ENCODE measurements around the gene TESK2.
"Not testable (repeated sequence)": the region's sequence is repeated elsewhere in the genome, so short reads cannot be mapped to it uniquely, and the experiment has no call there.

TESK2 gene

GRCh38 chr1:45510036-45510971, 19.3 kb upstream of the TESK2 start:
- no peak for DNase-seq

DNA sequence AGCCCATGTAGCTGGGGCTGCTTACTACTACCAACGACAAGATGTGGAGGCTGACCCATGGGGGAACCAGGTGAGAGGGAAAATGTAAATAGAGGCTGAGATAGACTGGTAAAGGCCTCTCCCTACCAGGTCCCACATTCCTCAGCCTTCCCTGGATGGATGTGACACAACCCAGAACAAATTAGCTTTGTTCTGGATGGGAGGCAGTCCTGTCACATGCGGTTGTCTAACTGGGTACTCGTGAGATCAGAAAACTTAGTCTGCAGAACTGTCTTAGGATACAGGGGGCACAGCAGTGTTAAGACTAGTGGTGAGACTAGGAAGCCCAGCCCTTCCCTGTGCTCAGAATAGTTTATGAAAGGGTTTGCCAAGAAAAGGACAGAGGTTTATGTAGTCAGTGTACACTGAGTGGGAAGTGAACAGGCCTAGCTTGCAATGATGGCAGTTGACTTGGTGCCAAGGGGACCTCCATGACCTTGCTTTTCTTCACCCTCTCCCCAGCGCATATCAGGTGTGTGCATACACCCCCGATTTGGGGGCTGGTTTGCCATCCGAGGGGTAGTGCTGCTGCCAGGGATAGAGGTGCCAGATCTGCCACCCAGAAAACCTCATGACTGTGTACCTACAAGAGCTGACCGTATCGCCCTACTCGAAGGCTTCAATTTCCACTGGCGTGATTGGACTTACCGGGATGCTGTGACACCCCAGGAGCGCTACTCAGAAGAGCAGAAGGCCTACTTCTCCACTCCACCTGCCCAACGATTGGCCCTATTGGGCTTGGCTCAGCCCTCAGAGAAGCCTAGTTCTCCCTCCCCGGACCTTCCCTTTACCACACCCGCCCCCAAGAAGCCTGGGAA, 17.6 kb upstream of the TESK2 start:
- no peak for DNase-seq

DNA sequence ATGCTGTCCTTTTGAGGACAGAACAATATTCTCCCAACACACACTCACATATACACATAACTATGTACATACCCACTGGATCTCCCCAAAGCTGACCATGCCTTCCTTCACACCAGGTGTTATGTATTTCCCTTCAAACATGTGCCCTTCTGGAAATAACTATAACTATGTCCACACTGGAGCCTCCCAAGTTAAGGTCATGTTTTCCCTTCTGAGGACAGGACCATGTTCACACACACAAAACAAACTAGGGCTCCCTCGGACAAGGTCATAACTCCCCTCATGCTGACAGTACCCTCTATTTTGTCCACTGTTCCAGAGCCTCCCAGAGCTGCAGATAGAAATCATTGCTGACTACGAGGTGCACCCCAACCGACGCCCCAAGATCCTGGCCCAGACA, 16.9 kb upstream of the TESK2 start:
- DNase-seq, result no peak

GRCh38 chr1:45507195-45507594, 16.2 kb upstream of the TESK2 start:
- DNase-seq, result no peak

GRCh38 chr1:45503462-45504360, 12.7 kb upstream of the TESK2 start:
- no peak for DNase-seq

DNA sequence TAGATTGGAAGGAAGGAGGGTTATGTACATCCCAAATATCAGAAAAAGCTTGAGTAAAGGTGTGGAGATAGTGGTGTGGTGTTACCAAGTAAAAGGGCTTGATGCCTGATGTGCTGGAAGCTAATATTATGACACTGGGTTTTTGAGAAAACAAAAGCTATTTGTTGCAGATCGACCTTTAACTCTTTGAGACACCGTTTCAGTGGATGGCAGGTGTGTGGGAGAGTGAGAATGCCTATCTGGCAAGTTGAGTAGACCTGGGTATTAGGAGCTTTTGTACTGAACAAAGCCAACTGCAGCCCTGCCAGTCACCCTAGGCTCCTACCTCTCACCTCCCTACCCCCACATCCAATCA, 10.5 kb upstream of the TESK2 start:
- DNase-seq, result no peak

DNA sequence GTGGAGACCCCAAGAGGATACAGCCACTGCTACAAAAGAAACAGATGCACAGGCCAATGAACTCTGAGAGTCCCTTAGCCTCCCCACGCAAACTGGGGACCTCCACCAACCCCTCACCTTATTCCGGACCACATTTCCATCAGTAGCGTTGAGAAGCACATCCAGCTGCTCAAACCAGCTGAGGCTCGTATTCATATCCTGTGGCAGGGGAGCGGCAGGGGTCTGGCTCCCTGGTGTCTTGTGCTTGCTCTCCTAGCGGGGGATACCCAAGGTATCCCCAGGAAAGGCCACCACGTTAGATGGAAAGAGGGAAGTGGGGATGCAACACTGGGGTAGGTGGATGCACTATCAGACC, 8.4 kb upstream of the TESK2 start:
- DNase-seq, result no peak

DNA sequence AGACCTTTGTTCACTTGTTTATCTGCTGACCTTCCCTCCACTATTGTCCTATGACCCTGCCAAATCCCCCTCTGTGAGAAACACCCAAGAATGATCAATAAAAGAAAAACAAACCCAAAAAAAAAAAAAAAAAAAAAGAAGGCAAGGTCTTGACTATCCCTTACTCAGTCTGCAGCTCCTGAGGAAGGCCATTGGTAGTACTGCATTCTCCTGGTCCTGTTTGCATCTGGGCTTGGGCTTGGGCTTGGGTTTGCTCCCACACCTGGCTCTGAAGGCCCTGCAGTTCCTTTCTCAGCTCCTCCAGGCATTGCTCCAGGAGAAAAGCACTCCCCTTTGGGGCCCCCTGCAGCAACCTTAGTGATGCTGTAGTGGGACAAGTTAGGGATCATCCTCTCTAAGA, 7.3 kb upstream of the TESK2 start:
- DNase-seq, result no peak

GRCh38 chr1:45493116-45493697, 2.2 kb upstream of the TESK2 start:
- peak; percentile 45 for DNase-seq

DNA sequence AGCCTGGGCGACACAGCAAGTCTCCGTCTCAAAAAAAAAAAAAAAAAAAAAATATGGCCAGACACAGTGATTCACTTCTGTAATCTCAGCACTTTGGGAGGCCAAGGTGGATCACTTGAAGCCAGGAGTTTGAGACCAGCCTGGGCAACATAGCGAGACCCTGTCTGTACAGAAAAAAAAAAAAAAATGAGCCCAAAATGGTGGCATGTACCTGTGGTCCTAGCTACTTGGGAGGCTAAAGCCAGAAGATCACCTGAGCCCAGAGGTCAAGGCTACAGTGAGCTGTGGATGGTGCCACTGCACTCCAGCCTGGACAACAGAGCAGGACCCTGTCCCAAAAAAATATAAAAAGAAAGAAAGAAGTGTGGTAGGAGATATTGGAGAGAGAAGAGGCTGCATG, 1.7 kb upstream of the TESK2 start:
- DNase-seq, result no peak

DNA sequence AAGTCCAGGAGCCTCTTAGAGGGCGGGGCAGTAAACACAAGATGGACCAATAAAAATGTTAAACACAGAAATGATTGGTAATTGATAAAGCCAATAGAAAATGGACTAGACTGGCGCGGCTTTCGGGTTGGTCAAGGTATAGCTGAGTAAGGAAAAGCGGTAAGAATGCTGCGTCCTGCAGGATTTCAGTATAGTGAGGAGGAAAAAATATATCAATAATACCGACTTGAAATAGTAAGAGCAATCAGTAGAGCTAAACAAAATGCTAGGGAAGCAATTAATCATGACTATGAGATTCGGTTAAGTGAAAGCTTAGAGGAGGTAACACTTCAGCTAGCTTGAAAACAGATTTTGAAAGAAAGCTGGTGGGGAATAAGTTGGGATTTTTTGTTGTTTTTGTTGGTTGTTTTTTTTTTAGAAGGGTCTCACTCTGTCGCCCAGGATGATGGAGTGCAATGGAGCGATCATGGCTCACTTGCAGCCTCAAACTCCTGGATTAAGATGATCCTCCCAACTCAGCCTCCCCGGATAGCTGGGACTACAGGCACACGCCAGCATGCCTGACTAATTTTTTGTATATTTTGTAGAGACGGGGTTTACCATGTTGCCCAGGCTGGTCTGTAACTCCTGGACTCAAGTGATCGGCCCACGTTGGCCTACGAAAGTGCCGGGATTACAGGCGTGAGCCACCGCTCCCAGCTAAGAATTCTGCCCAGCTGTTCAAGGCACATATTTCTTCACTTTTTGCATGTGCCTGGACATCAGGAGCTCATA, 711 bp upstream of the TESK2 start:
- DNase-seq, result no peak

DNA sequence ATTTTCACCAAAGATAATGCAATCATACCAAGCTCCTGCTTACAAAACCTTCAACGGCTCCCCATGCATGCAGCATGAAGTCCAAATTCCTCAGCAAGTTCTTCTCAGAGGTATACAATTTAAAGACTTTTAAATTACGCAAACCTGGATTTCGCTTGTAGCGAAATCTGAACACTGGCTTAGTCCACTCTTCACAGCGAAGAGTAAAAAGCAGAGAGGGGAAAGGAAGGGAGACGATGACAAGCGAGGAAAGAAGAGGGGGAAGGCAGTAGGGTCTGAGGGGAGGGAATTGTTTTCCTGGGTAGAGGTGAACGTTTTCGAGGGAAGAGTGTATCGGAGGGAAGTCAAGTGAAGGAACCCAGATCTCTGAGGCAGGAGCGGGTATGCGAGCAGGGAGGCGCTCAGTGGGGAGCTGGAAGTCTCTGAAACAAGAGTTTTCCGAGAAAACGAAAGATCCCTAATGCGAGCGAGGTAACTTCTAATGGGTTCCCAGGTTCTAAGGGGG, 790 bp downstream of the TESK2 start:
- no peak for DNase-seq

GRCh38 chr1:45489379-45489778, 1.6 kb downstream of the TESK2 start:
- not testable (repeated sequence) for DNase-seq

- DNase-seq, result no peak
Measured at GRCh38 chr1:45488666-45489377, 2.1 kb downstream of the TESK2 start.

GRCh38 chr1:45485949-45486348, 5.0 kb downstream of the TESK2 start:
- no peak for DNase-seq

DNA sequence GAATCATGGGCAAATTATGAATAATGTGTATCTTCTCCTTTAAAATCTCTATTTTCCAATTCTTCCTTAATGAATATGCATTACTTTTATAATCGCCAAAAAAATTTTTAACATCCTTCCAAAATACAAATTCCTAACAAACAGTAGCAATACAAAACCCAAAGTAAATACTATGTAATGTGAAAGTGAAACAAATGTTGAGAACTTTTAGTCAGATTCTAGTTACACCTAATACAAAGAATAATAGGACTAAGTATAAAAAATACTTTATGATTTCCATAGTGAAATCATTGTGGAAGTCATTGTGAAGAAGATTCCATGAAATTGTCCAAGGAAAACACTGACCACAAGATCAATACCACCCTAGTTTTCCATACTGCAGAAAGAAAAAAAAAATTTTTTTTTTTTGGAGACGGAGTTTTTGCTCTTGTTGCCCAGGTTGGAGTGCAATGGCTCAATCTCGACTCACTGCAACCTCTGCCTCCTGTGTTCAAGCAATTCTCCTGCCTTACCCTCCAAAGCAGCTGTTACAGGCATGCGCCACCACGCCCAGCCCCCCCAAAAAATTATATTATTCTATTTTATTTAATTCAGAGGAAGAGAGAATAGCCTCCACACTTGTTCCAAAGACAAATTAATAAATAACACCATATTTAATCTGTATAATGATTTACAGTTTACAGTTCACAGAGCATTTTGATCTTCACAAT, 11.8 kb downstream of the TESK2 start:
- DNase-seq, result no peak

DNA sequence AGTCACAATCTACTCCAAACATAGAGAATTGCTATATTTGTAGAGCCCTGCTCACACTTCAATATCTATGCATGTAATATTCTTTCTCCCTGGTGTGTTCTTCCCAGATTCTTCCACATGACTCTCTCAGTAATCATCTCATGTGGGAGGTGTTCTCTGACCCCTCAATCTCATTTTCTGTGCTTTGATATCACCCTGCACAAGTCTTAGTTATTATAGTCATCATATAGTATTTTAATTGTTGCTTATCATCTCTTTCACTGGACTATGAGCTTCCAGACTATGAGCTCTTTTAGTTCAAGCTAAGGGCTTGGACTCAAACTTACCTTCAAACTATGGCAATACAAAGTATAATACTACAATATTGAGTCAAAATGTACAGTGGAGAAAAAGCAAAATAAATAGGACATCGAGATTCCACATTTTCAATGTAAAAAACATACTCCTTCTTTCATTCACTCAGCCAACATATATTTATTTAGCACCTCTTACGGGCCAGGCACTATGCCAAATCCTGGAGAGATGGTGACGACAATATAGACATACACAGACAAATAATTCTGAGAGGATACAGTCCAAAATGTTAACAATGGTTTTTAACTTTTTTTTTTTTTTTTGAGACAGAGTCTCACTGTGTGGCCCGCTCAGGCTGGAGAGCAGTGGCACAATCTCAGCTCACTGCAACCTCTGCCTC, 12.7 kb downstream of the TESK2 start:
- DNase-seq, result no peak

DNA sequence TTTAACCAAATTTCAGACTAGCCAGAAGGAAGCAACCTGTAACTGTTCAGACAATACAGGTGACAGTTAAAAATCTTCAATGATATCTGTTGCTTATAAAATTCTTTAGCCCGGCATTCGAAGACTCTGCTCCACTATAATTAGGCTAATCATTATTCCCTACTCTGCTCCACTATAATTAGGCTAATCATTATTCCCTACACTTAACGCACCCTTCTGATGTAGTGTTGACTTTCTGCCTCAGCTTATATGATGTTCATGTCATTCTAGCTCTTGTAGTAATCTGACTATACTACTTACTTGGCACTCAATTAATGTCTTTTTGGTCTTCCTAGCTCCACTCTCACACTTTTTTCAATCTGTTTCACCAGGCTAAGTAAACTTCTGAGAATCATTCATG, 13.3 kb downstream of the TESK2 start:
- no peak for DNase-seq

GRCh38 chr1:45474194-45474593, 16.8 kb downstream of the TESK2 start:
- DNase-seq, result not testable (repeated sequence)

DNA sequence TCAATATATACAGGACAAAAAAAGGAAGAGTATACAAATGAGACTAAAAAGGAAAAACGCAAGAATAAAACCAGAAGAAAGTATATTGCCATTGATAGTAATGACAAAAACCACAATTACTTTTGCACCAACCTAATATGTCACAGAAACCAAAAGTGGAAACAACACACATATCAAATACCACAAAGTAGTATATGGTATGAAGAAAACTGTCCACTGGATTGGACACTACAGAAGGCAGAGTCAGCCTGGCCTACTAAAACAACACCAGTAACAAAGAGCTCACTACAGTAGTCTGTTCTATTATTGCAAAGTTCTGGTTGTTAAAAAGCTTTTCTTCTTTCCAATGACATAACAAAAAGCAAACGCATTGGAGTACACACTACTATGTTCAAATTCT, 17.7 kb downstream of the TESK2 start:
- no peak for DNase-seq
